Activated naive CD8-positive, alpha-beta T cell treated with anti-CD3 and anti-CD28 coated beads for 36 hours (primary cell): ENCODE measurements around the gene ERGIC1. TPM values are rescaled to one million over a fixed set of nuclear protein-coding genes. Genes with fewer than 3 reads are reported as not detected.
"Not testable (repeated sequence)": the region's sequence is repeated elsewhere in the genome, so short reads cannot be mapped to it uniquely, and the experiment has no call there.

ENCODE experiments used
- DNase-seq: peaks from one replicate; pipeline ENCODE4 v3.0.0; 2021
- H3K27ac Mint-ChIP-seq: one replicate; pipeline ENCODE4 v1.8.0; 2022; ENCODE audit warnings: mild to moderate bottlenecking, moderate library complexity, mixed read lengths
- H3K27me3 Mint-ChIP-seq: one replicate; pipeline ENCODE4 v1.8.0; 2022; ENCODE audit warnings: mild to moderate bottlenecking, mixed read lengths
- H3K36me3 Mint-ChIP-seq: one replicate; pipeline ENCODE4 v1.8.0; 2021; ENCODE audit warnings: mild to moderate bottlenecking, mixed read lengths
- H3K4me1 Mint-ChIP-seq: one replicate; pipeline ENCODE4 v1.8.0; 2021; ENCODE audit warnings: mixed read lengths
- H3K4me3 Mint-ChIP-seq: one replicate; pipeline ENCODE4 v1.8.0; 2022; ENCODE audit warnings: mild to moderate bottlenecking, moderate library complexity, mixed read lengths
- H3K9me3 Mint-ChIP-seq: one replicate; pipeline ENCODE4 v1.8.0; 2022; ENCODE audit warnings: mixed read lengths
- total RNA-seq, 2 experiments: library from RNA; stranded (reverse); gene quantifications; one replicate each; pipeline ENCODE4 v1.2.3, GENCODE V29; 2021

ERGIC1 gene
- total RNA-seq, 2 experiments from 2014 or later = 45.9 to 46.9 TPM

GRCh38 chr5:172858511-172858989 is 24.5 kb downstream of the ERGIC1 start:
- H3K36me3 Mint-ChIP-seq = peaks cover 12% of the 10 kb centered on the region
- no peak overlapping the region for H3K4me3 Mint-ChIP-seq
- peaks cover 44% of the 10 kb centered on the region for H3K4me1 Mint-ChIP-seq
- H3K27me3 Mint-ChIP-seq = no peaks in the 10 kb centered on the region
- H3K9me3 Mint-ChIP-seq = no peaks in the 10 kb centered on the region
- no peak overlapping the region for H3K27ac Mint-ChIP-seq
- no peak for DNase-seq

GRCh38 chr5:172858990-172859811 is 25.1 kb downstream of the ERGIC1 start:
- Mint-ChIP-seq H3K4me1 (peaks cover 38% of the 10 kb centered on the region), H3K27me3 (no peaks in the 10 kb centered on the region), H3K9me3 (no peaks in the 10 kb centered on the region), H3K36me3 (peaks cover 12% of the 10 kb centered on the region), H3K4me3 (no peak overlapping the region), H3K27ac (no peak overlapping the region)
- no peak for DNase-seq

GRCh38 chr5:172859966-172860365 is 25.9 kb downstream of the ERGIC1 start:
- Mint-ChIP-seq H3K9me3 (no peaks in the 10 kb centered on the region), H3K27me3 (no peaks in the 10 kb centered on the region), H3K4me3 (no peak overlapping the region), H3K36me3 (peaks cover 12% of the 10 kb centered on the region), H3K27ac (no peak overlapping the region), H3K4me1 (peaks cover 30% of the 10 kb centered on the region)
- no peak for DNase-seq

GRCh38 chr5:172860520-172861443 is 26.7 kb downstream of the ERGIC1 start:
- Mint-ChIP-seq H3K27ac (peak overlapping the region; percentile 47), H3K9me3 (no peaks in the 10 kb centered on the region), H3K4me3 (no peak overlapping the region), H3K27me3 (no peaks in the 10 kb centered on the region), H3K4me1 (peaks cover 25% of the 10 kb centered on the region), H3K36me3 (peaks cover 12% of the 10 kb centered on the region)
- no peak for DNase-seq

- Mint-ChIP-seq H3K4me3 (no peak overlapping the region), H3K4me1 (peaks cover 19% of the 10 kb centered on the region), H3K27me3 (no peaks in the 10 kb centered on the region), H3K36me3 (peaks cover 10% of the 10 kb centered on the region), H3K27ac (peak overlapping the region; percentile 47), H3K9me3 (no peaks in the 10 kb centered on the region)
- DNase-seq = no peak
Observed at GRCh38 chr5:172861461-172861860, 27.4 kb downstream of the ERGIC1 start.

- H3K27me3 Mint-ChIP-seq = no peaks in the 10 kb centered on the region
Observed at GRCh38 chr5:172862165-172862801, 28.2 kb downstream of the ERGIC1 start.

GRCh38 chr5:172864171-172864570 is 30.1 kb downstream of the ERGIC1 start:
- DNase-seq, H3K27ac Mint-ChIP-seq, H3K36me3 Mint-ChIP-seq: not testable (repeated sequence)

More at GRCh38 chr5:172862165-172862801, 28.2 kb downstream of the ERGIC1 start:
- Mint-ChIP-seq H3K36me3 (peaks cover 7% of the 10 kb centered on the region), H3K4me1 (peaks cover 16% of the 10 kb centered on the region), H3K27ac (no peak overlapping the region), H3K9me3 (no peaks in the 10 kb centered on the region), H3K4me3 (no peak overlapping the region)
- no peak for DNase-seq

GRCh38 chr5:172864747-172865146 is 30.7 kb downstream of the ERGIC1 start:
- H3K27me3 Mint-ChIP-seq = no peaks in the 10 kb centered on the region
- H3K36me3 Mint-ChIP-seq = peaks cover 5% of the 10 kb centered on the region
- H3K4me1 Mint-ChIP-seq = peaks cover 29% of the 10 kb centered on the region
- no peak for DNase-seq
- no peaks in the 10 kb centered on the region for H3K9me3 Mint-ChIP-seq
- no peak overlapping the region for H3K4me3 Mint-ChIP-seq
- H3K27ac Mint-ChIP-seq = no peak overlapping the region

More at GRCh38 chr5:172864171-172864570, 30.1 kb downstream of the ERGIC1 start:
- not testable (repeated sequence) for H3K27me3 Mint-ChIP-seq, H3K4me3 Mint-ChIP-seq, H3K9me3 Mint-ChIP-seq
- peaks cover 29% of the 10 kb centered on the region for H3K4me1 Mint-ChIP-seq

GRCh38 chr5:172866378-172866777 is 32.3 kb downstream of the ERGIC1 start:
- H3K9me3 Mint-ChIP-seq = no peaks in the 10 kb centered on the region
- no peak for DNase-seq
- H3K4me1 Mint-ChIP-seq = peaks cover 18% of the 10 kb centered on the region
- no peak overlapping the region for H3K4me3 Mint-ChIP-seq
- no peak overlapping the region for H3K27ac Mint-ChIP-seq
- peaks cover 3% of the 10 kb centered on the region for H3K36me3 Mint-ChIP-seq
- no peaks in the 10 kb centered on the region for H3K27me3 Mint-ChIP-seq

- no peak overlapping the region for H3K27ac Mint-ChIP-seq
Observed at GRCh38 chr5:172866802-172867748, 33.0 kb downstream of the ERGIC1 start.

GRCh38 chr5:172867761-172868435 is 33.8 kb downstream of the ERGIC1 start:
- Mint-ChIP-seq H3K27ac (no peak overlapping the region), H3K36me3 (no peaks in the 10 kb centered on the region), H3K9me3 (no peaks in the 10 kb centered on the region), H3K4me3 (no peak overlapping the region), H3K27me3 (no peaks in the 10 kb centered on the region), H3K4me1 (peaks cover 14% of the 10 kb centered on the region)
- no peak for DNase-seq

More at GRCh38 chr5:172866802-172867748, 33.0 kb downstream of the ERGIC1 start:
- Mint-ChIP-seq H3K4me3 (no peak overlapping the region), H3K27me3 (no peaks in the 10 kb centered on the region), H3K36me3 (no peaks in the 10 kb centered on the region), H3K4me1 (peaks cover 15% of the 10 kb centered on the region), H3K9me3 (no peaks in the 10 kb centered on the region)
- no peak for DNase-seq

GRCh38 chr5:172868436-172868923 is 34.4 kb downstream of the ERGIC1 start:
- Mint-ChIP-seq H3K36me3 (no peaks in the 10 kb centered on the region), H3K4me3 (no peak overlapping the region), H3K27ac (no peak overlapping the region), H3K4me1 (peaks cover 16% of the 10 kb centered on the region), H3K9me3 (no peaks in the 10 kb centered on the region), H3K27me3 (no peaks in the 10 kb centered on the region)
- DNase-seq = no peak

- Mint-ChIP-seq H3K4me1 (peaks cover 16% of the 10 kb centered on the region), H3K36me3 (no peaks in the 10 kb centered on the region), H3K9me3 (no peaks in the 10 kb centered on the region), H3K27me3 (no peaks in the 10 kb centered on the region), H3K4me3 (no peak overlapping the region), H3K27ac (no peak overlapping the region)
- DNase-seq = no peak
Observed at GRCh38 chr5:172868924-172869591, 35.0 kb downstream of the ERGIC1 start.
